ENCODE data around the gene KIF13A.
"Not testable (repeated sequence)": the region's sequence is repeated elsewhere in the genome, so short reads cannot be mapped to it uniquely, and the experiment has no call there.

The KIF13A gene

DNA sequence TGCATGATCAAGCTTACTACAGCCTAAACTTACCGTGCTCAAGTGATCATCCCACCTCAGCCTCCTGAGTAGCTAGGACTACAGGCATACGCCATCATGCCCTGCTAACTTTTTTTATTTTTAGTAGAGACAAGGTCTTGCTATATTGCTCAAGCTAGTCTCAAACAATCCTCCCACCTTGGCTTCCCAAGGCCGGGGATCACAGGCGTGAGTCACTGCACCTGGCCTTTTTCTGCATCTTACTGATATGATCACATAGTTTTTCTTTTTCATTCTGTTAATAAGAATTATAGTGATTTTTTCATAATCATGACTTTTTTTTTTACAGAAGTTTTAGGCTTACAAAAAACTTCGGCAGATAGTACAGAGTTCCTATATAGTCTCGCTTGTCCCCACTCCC is 93.2 kb downstream of the KIF13A start:
- DNase-seq: no peak

DNA sequence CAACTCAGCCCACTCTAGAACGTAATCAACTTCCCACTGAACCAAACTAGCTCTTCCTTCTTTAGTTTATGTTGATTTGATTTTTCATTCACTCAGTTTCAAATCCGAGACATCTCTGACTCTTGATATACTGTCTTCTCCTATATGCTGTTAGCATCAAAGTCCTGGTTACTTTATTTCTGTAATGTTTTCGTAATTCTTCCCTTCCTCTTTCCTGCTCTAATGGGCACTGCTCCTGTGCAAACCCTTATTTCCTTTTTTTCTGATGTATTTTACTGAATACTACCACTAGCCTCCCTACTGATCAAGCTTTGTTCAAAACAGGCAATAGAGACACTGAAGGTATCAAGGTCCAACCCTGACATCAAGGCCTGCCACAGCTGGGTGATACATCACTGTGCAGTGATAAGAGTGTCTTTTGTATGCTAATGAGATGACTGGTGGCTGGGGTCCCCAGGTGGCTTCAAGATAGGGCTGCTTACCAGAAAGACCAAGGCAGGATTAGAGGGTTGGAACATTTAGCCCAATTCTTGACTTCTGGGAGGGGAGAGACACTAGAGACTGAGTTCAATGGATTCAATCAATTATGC is 95.2 kb downstream of the KIF13A start:
- no peak for DNase-seq

DNA sequence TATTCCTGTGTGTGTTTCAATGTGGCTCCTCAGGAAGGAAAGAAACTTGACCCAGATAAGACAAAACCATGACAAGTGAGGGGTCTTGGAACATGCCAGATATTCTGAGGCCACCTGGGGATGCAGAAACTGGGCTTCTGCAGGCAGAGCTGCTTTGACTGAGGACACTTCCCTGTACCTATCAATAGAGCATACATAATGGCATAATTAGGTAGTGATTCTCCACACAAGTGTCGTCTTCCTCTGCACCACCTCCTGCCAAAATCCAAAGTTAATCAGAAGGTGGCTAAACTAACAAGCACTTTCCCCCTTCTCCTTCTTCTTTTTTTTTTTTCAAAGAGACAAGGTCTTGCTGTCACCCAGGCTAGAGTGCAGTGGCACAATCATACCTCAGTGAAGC is 97.1 kb downstream of the KIF13A start:
- no peak for DNase-seq

DNA sequence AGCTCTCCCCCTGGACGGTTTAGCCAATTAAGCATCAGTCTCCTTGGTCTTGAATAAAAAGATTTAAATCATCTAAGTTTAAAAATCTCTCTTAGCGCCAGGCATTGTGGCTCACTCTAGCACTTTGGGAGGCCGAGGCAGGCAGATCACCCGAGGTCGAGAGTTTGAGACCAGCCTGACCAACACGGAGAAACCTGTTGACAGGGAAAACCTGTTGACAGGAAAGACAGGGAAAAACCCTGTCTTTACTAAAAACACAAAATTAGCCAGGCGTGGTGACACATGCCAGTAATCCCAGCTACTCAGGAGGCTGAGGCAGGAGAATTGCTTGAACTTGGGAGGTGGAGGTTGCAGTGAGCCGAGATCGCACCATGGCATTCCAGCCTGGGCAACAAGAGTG is 97.7 kb downstream of the KIF13A start:
- DNase-seq: not testable (repeated sequence)

DNA sequence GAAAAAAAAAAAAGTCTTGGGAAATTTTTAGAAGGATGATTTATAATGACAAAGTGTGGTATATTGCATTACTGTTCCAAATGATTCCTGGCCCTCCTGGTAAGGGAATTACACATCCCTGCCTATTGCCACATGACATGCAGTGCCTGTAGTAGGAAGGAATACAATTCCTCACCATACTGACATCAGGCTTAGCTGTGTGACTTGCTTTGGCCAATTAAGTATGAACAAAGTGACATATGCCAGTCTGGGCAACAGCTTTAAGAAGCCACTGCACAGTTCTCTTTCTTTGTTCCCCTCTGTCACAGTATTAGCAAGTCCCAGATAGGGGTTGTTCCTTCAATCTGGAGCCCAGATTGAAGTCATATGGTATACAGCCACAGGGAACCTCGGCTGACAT is 100.5 kb downstream of the KIF13A start:
- no peak for DNase-seq

DNA sequence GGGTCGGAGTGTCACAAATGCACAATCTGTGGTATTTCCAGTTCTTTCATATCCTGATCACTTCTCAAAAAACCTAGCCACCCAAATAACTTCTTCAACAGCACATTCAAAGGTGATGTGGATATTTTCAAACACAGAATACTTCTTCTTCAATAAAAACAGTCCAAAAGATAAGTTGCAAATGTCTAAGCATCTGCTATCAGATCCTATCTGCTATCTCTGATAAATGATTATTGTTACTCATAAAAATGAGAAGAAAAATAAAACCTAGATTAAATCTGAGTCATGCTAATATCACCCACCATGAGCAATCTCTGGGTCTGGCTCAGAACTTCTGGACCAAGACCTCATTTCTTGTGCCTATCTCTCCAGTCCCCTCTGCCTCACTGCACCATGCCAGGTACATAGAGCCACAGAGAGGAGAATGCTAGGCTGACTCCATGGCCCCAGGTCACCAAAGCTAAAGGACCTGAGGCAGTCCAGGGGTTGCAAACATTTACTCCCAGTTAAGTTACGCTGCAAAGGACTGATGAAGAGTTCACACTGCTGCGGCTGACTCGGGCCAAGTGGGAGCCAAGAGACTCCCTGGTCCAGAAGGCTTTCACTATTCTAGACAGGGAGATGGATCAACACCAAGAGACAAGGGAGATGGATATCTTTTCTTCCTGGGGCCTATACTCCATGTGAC is 101.4 kb downstream of the KIF13A start:
- no peak for DNase-seq

DNA sequence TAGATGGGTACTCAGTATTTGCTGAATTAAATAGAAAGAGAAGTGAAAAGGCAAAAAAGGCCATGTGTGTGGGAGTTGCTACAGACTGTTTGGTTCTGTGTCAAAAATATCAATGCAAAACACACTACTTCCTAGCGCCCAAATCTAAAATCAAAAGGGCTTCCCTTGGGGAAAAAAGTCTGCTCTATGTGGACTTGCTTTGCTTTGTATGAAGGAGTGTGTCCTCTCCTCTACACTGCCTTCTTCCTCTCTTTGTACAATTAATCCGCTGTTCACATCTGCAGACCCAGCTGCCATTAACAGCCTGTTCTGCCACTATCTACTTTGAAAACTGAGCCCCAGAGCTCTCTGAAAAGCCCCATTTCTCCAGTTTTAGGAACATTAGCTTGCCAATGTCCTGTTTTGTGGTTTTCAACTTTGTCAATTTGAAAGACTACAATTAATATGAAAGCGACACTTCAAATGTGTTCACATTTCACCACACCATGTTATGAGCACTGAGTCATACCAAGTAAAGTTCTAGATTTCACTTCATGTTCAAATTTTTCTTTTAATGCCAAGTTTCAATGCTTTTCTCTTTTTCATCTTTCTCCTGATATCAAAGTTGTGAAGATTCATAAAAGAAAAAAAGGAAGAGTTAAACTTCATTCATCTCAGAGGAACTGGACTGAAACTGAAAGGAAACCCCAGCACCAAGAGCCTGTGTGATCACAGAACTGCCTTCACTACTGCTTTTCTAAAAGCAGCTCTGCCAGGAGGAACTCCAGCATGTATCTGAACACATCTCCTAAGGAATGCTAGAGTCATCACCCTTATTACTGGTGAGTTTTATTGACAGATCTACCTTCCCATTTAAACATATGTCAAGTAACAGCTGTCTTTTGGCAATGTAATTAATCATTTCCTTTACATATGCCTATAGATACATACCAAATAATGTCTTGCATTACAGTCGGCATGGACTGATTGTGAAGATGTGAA is 102.6 kb downstream of the KIF13A start:
- DNase-seq: no peak

DNA sequence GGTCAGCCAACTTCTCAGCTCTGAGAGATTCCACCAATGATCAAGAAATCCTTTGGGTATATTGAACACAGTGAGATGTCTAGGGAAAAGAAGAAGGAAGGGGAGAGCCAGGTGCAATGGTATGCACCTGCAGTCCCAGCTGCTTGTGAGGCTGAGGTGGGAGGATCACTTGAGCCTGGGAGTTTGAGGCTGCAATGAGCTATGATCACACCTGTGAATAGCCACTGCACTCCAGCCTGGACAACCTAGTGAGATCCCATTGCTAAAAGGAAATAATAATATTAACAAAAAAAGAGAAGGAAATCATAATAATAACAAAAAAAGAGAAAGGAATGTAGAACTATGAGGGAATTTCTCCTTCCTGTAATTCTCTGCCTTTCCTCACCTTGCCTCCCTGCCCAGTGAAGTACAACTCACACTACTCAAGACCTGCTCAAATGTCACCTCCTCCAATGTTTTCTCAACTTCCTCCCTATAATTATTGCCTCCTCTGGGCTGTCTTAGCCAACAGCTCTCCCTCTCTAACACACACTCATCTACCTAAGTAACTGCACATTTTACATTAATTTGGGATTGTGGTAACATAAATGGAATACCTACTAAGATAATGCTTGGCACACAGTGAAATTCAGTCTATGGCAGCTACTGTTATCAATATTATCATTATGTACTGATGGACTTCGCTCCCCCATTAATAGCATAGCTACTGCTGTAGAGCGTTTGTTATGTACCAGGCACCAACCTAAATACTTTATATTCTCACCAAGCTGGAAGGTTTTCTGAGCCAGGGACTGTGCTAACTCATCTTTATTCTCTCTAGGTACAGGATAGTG is 103.6 kb downstream of the KIF13A start:
- DNase-seq: no peak

DNA sequence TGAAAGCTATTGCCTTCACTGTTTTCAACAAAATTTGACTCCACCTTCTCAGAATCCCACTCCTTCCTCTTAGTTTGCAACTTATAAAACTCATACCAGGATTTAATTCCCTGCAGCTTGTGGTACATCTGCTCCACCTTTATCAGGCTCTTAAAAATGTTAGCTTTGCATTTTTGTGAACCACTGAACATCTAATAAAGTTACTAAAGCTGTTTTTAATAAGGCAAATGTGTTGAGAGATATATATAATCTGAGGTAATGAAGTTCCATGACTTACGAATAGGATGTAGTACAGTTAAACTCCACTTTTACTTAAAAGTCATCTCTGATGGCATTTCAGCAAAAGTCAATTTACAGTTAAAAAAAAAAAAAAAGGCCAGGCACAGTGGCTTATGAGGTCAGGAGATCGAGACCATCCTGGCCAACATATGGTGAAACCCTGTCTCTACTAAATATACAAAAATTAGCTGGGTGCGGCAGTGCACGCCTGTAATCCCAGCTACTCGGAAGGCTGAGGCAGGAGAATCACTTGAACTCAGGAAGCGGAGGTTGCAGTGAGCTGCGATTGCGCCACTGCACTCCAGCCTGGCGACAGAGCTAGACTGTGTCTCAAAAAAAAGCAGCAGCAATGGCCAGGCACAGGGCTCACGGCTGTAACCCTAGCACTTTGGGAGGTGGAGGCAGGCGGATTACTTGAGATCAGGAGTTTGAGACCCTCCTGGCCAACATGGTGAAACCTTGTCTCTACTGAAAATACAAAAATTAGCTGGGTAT is 106.2 kb downstream of the KIF13A start:
- no peak for DNase-seq

DNA sequence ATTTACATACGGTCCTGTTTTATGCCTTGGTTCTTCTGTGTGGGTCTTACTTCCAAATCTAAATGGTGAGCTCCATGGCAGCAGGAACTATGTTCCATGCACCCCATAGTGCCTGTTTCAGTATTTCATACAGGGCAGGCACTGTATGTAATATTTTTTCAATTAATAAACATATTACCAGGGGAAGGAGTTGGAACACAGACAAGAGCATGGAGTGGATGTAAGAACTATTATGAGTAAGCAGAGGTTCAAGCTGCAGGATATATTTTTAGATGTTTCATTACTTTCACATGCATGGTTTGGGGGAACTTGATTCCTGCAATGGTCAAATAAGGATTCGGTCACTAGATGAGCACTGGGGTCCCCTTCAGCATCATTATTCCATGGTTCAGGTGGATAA is 108.3 kb downstream of the KIF13A start:
- DNase-seq: no peak

DNA sequence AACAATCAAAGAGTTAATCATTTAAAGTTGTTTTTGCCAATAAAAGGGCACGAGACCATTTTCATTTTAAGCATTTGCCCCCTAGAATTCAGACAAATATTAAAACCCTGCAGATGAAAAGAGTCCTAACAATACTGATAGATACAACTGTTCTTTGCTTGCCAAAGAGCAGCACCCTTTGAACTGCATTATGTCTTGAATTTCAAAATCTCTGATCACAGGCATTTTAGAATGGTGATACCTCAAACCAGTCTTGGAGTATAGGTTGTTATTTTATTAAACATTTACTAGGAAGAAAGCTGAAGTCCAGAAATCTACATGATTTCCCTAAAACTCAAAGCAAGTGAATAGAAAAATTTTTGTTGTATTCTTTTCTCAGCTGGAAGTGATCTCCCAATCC is 108.7 kb downstream of the KIF13A start:
- no peak for DNase-seq

DNA sequence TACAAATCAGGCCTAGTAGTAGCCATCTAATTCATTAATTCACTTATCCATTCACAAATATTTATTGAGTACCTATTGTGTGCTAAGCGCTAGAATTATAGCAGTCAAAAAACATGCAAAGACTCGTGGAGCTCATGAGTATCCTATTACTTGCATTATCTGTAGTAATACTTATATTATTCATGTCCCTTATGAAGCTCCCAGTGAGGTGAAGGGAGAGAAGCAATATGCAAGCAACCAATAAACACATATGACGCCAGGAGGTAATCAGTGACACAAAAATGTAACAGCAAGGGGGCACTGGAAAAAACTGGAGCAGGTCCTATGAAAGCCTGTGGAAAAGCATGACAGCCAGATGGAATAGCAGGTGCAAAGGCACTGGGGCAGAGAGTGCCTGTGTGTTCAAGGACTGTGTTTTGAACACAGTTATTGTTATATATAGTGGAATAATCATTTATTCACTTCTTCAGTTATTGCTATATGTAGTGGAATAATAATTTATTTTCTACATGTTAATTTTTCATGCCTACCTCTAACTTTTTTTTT is 109.5 kb downstream of the KIF13A start:
- DNase-seq: no peak

DNA sequence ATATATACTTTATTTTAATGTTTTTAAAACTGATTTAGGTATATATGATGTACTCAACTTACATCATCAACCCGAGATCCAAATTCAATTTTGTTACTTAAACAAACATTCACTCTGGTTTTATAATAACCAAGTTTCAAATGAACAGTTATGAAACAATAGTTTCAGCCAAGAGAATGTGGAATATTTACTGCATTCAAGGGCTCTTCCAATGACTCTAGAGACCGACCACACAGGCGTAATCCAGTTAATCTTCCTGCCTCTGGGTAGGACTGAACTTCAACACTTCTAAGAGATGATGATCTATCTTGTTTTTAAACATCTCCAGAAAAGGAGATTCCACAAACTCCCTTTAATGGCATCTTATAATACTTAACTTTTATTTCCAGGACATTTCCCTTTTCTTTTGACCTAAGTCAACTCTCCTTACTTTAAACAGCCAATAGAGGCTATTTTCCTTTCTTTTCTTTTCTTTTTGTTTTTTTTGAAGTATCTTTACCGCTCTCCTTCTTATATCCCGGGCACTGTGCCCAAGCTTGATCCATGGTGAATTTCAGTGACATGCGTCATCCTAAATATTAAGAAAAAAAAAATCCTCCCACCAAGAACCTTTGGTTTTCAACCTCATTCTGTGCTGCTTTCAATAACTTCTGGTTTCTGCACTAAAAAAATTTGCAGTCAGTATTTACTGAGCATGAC is 110.1 kb downstream of the KIF13A start:
- DNase-seq: no peak

DNA sequence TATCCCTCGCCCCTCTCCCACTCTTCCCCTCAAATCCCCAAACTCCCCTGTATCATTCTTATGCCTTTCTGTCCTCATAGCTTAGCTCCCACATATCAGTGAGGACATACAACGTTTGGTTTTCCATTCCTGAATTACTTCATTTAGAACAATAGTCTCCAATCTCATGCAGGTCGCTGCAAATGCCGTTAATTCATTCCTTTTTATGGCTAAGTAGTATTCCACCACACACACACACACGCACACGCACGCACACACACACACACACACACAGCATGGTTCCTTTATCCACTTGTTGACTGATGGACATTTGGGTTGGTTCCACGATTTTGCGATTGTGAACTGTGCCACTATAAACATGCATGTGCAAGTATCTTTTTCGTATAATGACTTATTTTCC is 112.7 kb downstream of the KIF13A start:
- DNase-seq: no peak

DNA sequence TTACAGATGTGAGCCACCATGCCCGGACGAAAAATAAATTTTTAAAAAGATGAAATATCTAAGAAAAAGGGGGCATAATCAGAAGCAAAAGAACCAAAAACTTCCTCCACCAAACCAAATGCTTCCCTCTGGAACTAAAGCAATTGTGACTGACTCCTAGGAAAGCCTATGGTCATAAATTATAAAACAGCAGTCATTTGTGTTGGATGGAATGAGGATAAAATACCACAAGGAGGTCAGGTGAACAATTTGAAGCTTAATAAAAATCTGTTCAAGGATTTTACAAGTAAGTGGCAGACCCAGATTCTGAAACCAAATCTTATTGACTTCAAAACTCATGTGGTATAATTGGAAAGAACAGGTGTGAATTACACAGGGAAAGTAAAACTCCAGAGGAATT is 114.5 kb downstream of the KIF13A start:
- DNase-seq: no peak

DNA sequence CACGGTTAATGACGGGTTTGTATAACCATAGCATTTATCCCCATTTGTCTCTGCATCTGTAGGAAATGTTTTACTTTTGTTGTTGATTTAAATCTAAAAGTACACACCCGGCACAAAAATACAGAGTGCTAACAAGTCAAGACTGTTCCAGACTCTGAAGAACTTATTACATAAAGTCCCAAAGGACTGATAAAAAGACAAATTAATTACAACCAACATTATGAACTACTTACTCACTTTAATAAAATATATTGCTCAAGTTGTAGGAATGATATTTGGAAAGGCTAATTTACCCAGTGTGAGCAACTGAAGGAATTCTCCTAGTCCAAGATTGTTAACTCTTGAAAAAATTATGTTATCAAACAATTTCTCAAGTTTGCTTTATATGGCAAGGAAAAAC is 115.6 kb downstream of the KIF13A start:
- no peak for DNase-seq

DNA sequence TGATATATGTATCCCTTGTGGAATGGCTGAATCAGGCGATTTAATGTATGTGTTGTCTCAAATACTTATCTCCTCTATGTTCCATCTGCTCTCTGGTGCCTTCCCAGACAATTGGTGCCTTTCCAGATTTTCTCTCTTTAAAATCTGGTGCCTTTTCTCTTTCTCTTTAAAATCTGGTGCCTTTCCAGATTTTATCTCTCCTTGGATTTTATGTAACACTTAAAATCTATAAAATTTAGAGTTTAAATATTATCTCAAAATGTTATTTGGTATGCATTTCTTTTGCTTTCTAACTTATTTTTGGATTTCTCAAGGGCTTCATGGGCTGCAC is 116.3 kb downstream of the KIF13A start:
- no peak for DNase-seq

DNA sequence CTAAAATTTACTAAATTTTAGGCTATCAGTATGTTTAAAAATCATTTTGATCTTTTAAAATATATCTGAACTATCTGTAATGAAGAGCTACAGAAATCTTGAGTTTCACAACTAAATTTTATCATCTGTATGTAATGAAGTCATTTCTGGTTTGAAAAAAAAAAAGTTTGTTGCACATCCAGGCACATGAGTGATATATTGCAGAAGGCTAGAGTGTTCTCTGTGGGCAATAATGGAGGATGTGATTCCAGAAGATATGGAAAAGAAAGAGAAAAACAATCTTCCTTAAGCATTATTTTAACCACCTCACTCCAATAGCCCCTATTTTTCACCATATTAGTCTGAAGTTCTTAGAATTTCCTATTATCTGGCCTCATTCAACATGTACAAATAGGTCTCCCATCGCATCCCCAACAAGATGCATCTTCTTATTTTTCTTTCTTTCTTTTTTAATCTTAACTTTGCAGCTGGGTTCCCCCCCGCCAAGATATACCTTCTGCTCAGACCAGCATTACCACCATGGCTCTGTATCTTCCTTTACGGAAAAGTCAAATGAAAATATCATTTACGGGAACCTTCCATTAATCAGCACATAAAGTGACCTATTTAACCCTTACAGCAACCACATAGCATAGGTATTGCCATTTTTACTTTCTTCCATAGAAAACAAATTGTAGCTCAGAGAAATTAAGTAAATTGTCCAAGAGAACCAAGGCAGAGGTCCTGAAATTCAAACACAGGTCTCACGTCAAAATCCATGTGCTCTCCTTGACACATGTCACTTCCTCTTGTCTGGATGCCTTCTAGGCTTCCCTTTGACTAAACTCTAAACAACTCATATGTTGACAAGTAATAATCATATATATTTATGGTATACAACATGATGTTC is 116.9 kb downstream of the KIF13A start:
- DNase-seq: no peak

DNA sequence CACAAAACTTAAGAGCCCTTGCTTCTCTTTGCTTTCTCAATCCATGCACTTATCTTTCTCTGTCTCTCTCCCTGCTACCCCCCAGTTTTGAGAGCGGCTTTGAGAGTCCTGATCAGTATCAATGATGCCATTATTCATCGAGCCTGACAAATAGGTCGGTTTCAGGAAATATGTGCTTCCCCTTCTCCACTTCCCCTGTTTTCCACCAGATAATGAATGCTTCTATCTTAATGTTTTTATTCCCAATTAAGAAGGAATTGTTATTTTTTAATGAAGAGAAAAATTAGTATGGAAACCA is 117.7 kb downstream of the KIF13A start:
- no peak for DNase-seq

DNA sequence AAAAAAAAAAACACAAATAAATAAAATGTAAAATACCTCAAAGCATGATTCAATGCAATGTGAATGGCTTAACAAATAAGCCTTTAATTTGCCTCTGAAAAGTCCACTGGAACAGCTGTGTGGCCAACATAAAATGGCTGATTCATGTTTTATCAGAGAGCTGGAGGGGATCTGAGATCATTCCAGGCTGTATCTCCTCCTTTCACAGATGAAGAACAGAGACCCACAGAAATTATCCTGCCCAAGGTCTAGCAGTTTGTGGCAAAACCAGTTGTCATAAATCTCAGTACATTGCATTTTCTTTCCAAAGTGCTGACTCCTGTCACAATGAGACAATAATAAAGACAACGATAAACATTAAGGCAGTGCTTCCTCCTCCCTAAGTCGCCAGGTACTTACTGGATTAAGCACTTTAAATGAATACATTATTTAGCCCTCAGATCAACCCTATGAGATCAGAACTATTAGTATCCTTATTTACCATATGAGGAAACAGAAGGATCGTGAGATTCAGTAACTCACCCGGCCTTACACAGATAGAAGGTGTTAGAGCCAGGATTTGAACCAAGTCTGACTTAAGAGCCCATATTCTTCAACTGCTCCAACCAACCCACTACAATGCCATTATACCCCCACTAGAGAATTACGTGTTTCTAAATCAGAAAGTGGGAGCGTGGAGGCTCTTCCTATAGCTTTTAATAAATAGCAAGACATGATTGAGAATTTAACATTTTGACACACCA is 118.3 kb downstream of the KIF13A start:
- no peak for DNase-seq
